Left lung (tissue), 10 donors: ENCODE results near the gene KLF13. TPM values are rescaled to one million over a fixed set of nuclear protein-coding genes. Genes with fewer than 3 reads are reported as not detected.

Source experiments
- ATAC-seq: fragments of 200-7000 bp; cut with Tn5 transposase; one replicate; pipeline ENCODE4 v1.9.1; 2020; ENCODE audit warnings: moderate library complexity
- DNase-seq, 4 donors: peaks; one replicate each; pipeline ENCODE4 v3.0.0-alpha.2; 2013 to 2020
- H3K27ac ChIP-seq, 2 donors: fragments of 200-600 bp; sonication (generic) in 1 of 2; one replicate each; pipeline versions ENCODE4 v1.5.0 to v1.8.0; 2020 to 2021
- H3K27me3 ChIP-seq, 2 donors: fragments of 200-600 bp; sonication (generic) in 1 of 2; one replicate each; pipeline versions ENCODE4 v1.5.0 to v1.8.0; 2020 to 2021
- H3K36me3 ChIP-seq, 2 donors: fragments of 200-600 bp; sonication (generic) in 1 of 2; one replicate each; pipeline versions ENCODE4 v1.5.0 to v1.8.0; 2020 to 2021
- H3K4me1 ChIP-seq, 2 donors: fragments of 200-600 bp; one replicate each; pipeline ENCODE4 v1.8.0; 2021
- H3K4me3 ChIP-seq, 2 donors: fragments of 200-600 bp; sonication (generic) in 1 of 2; one replicate each; pipeline versions ENCODE4 v1.5.0 to v1.8.0; 2020 to 2021; ENCODE audit warnings: mild to moderate bottlenecking in 1 of 2
- H3K9me3 ChIP-seq, 2 donors: fragments of 200-600 bp; sonication (generic) in 1 of 2; one replicate each; pipeline versions ENCODE4 v1.5.0 to v1.8.0; 2020 to 2021
- intact Hi-C, 2 donors: fragments of 100-400 bp; cut with DNase I; formaldehyde crosslinking; loops; one replicate each; pipeline versions ENCODE4 v1.11.2 to v1.14.2; 2022
- polyA plus RNA-seq, 6 donors: library from polyadenylated mRNA; unstranded; fragments of 120-200 nt; gene quantifications; one replicate each; pipeline ENCODE4 v1.2.1, GENCODE V29; 2013; ENCODE audit not compliant: insufficient read length in 6 of 6
- total RNA-seq, 2 donors: library from RNA; stranded (reverse); fragmentation: NEBNext Ultra II Directional; extraction: Animal tissue kit (Norgen Biotek cat#: 25700); gene quantifications; one replicate each; pipeline ENCODE4 v1.2.1, GENCODE V29; 2021
- TF ChIP-seq, protein P1 (sequence below), 2 donors: fragments of 200-600 bp; sonication (generic) in 1 of 2; IDR thresholded peaks; one replicate each; pipeline versions ENCODE4 v1.5.0 to v1.8.0; 2021; ENCODE audit warnings: antibody characterized with exemption in 2 of 2
- donor health status: DM: no; HTN: yes; CAD: no.
- donor health status: DM: no; HTN: no; CAD: no.

Gene KLF13
- total and polyA plus RNA-seq, 8 donors = 44.7 to 116 (median 61.4) TPM

DNA sequence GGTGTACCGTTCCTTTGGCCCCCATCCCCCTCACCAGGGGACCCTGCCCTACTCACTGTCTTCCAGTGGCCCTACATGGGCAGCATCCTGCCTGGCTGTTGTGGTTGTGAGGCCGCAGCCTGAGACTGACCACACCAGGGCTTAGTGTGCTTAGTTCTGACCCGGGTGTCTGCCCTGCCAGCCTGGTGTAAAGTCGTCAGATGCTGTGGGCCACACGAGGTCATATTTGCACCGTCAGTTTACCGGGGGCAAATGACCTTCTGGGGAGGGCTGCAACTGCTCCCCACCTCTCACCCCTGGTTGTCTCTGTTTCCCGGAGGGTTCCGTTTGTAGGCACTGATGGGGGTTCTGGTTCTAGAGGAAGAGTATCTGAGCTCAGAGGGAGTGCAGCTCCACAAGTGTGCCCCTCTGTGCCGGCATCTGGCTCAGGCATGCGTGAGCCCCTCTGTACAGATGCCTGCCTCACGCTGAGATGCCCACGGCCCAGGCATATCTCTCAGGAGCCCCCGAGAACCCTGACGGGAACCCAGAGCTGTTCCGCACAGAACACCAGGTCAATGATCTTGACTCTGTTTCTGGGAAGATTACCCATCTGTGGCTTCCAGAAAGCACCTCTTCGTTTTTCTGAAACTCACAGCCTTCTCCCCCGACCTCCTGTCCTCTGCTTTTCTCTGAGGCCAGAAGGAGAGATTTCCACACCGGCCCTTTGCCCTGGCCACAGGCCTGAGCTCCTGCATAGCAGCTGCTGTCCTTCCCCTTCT, 19.2 kb downstream of the KLF13 start:
- Histone ChIP-seq H3K4me1 (peaks cover 52 to 99% of the 10 kb centered on the region in 2 donors), H3K27me3 (no peaks in the 10 kb centered on the region), H3K27ac (peak overlapping the region in 1 of 2 donors; percentile 85), H3K9me3 (no peaks in the 10 kb centered on the region), H3K36me3 (peaks cover 0 to 12% of the 10 kb centered on the region in 2 donors), H3K4me3 (peak overlapping the region in 1 of 2 donors; percentile 6)
- DNase-seq (peak in 1 of 4 donors; percentile 17), ATAC-seq (no peak)
- intact Hi-C loops = no loop called here
- TF ChIP-seq, protein P1, sequence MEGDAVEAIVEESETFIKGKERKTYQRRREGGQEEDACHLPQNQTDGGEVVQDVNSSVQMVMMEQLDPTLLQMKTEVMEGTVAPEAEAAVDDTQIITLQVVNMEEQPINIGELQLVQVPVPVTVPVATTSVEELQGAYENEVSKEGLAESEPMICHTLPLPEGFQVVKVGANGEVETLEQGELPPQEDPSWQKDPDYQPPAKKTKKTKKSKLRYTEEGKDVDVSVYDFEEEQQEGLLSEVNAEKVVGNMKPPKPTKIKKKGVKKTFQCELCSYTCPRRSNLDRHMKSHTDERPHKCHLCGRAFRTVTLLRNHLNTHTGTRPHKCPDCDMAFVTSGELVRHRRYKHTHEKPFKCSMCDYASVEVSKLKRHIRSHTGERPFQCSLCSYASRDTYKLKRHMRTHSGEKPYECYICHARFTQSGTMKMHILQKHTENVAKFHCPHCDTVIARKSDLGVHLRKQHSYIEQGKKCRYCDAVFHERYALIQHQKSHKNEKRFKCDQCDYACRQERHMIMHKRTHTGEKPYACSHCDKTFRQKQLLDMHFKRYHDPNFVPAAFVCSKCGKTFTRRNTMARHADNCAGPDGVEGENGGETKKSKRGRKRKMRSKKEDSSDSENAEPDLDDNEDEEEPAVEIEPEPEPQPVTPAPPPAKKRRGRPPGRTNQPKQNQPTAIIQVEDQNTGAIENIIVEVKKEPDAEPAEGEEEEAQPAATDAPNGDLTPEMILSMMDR (IDR thresholded peaks at IDR 0.05) = no peak

DNA sequence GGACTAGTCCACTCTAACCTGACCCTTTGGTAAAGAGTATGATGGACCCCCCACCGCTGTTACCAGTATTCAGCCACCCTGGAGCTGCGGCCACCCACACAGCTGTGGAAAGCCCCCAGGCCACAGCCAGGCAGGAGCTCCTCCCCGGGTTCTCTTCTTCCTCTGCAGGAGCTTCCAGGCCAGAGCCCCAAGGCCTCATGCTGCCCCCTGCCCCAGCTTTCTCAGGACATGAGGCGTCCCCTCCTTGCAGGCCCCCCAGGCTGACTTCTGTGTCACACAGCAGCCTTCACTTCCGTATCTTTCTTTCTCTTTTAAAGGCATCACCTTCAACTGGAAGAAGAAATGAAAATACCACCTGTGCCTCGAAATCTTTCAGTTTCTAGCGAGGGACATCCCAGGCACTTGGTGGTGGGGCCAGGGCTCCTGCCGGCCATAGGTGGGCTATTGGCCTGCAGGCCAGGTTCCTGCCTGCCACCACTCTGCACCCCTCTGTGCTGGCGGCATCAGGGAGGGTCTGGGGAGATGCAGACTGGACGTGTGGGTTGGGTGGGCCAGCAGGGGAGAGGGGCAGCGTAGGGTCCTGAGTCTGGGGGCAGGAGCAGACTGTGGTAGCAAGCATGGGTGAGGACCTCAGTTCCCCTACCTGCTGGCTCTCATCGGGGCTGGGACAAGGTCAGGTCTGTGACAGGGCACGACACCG, 19.9 kb downstream of the KLF13 start:
- ATAC-seq (no peak), DNase-seq (peak in 1 of 4 donors; percentile 33)
- H3K36me3 ChIP-seq = peaks cover 0 to 12% of the 10 kb centered on the region in 2 donors
- H3K4me3 ChIP-seq = no peak overlapping the region
- no peaks in the 10 kb centered on the region for H3K27me3 ChIP-seq
- H3K4me1 ChIP-seq = peaks cover 58 to 99% of the 10 kb centered on the region in 2 donors
- intact Hi-C loops = no loop called here
- peak overlapping the region in 1 of 2 donors; percentile 85 for H3K27ac ChIP-seq
- TF ChIP-seq, protein P1 (IDR thresholded peaks at IDR 0.05) = no peak
- H3K9me3 ChIP-seq = no peaks in the 10 kb centered on the region

DNA sequence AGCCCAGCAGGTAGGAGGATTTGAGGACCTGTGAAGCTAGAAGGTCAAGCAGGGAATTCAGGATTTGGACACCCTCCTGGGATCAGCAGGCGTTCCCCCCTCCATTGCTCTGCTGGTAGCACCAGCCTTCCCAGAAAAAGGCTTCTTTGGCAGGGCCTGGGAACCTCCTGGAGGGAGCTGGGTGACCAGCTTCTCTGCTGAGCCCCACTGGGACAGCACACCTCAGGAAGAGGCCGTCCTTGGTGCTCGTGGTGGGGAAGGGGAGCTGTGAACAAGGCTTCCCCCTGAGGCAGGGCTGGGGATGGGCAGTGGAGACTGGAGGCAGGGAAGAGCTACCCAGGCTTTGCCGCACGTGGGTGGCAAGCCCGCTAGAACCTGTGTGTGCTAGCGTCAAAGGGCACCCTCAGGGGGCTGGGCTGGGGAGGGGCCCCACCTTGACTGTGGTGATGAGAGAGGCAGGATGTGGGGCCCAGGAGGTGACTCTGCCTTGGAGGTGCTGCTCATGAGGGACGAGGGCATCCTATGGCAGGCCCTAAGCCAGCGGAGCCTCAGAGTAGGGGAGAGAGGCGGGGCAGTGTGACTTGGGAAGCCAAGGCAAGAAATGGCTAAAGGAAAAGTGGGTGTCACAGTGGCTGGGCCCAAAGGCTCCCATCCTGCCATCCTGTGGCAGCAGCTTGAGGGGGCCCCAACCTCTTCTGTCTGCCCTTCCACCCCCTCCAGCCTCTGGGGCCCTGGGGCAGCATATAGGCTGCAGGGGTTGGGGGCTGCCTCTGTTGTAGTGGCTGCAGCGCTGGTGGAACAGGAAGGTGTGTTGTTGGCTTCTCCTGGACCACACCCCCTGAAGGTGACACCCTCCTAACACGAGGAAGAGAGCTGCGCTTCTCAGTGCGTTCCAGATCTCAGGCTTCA, 20.7 kb downstream of the KLF13 start:
- H3K9me3 ChIP-seq = no peaks in the 10 kb centered on the region
- peak overlapping the region in 1 of 2 donors; percentile 85 for H3K27ac ChIP-seq
- no peak for ATAC-seq
- H3K4me1 ChIP-seq = peaks cover 58 to 99% of the 10 kb centered on the region in 2 donors
- H3K36me3 ChIP-seq = peaks cover 0 to 12% of the 10 kb centered on the region in 2 donors
- no peaks in the 10 kb centered on the region for H3K27me3 ChIP-seq
- H3K4me3 ChIP-seq = no peak overlapping the region
- intact Hi-C loops = no loop called here
- DNase-seq = peak in 1 of 4 donors; percentile 37
- TF ChIP-seq, protein P1 (IDR thresholded peaks at IDR 0.05) = no peak

DNA sequence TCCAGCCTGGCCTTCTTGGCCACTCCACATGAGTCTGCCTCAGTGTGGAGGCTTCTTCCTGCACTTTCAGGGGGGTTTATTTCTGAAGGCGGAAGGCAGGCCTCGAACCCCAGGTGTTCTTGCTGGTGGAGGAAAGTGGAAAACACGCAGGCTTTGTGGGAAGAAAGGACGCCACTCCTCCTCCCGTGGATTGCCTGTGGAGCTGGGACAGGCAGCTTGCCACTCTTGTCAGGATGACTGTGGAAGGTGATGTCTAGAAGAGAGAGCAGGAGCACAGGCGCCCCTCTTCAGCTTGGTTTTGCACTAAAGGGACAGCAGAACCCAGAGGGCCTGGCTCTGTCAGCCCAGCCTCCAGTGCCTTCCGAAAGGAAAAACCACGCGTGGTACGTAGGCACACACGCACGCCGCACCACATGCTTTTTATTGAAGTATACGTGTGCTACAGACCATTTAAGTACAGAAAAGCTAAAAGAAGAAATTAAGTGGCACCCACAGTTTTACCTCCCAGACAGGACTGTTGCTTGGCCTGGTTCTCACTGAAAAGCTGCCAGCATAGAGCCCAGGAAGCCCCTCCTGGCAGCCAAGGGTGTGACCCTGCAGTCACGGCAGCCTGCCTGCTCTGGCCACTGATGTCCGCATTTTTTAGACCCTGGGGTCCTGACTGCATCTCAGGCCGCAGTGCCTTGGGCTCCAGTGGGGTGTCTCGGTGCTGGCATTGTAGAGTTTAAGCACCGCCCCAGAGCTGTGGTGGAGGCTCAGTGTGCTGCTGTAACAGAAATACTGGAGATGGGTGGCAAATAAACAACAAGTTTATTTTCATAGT, 21.6 kb downstream of the KLF13 start:
- DNase-seq (peak in 1 of 4 donors; percentile 16), ATAC-seq (no peak)
- H3K27ac ChIP-seq = peak overlapping the region in 1 of 2 donors; percentile 85
- TF ChIP-seq, protein P1 (IDR thresholded peaks at IDR 0.05) = no peak
- intact Hi-C loops = no loop called here
- H3K9me3 ChIP-seq = no peaks in the 10 kb centered on the region
- H3K36me3 ChIP-seq = peaks cover 0 to 12% of the 10 kb centered on the region in 2 donors
- H3K27me3 ChIP-seq = no peaks in the 10 kb centered on the region
- H3K4me3 ChIP-seq = no peak overlapping the region
- H3K4me1 ChIP-seq = peaks cover 58 to 99% of the 10 kb centered on the region in 2 donors
